Measurements from ENCODE around the gene ITM2C. TPM values are rescaled to one million over a fixed set of nuclear protein-coding genes. Genes with fewer than 3 reads are reported as not detected.

The ITM2C gene
- polyA plus RNA-seq, 2 donors: 4.2 to 14.8 TPM

GRCh38 chr2:230871361-230872150 is 6.8 kb downstream of the ITM2C start:
- WGBS, 2 donors: 79 to 88% methylated on average over 17 of the region's 17 CpGs
- peaks cover 5 to 12% of the 10 kb centered on the region in 2 donors for H3K4me1 ChIP-seq (ENCODE audit: control insufficient read depth in 2 of 2, insufficient read depth in 2 of 2, low read length in 1 of 2)
- H3K27ac ChIP-seq (ENCODE audit: low read depth in 2 of 2, low read length in 1 of 2): no peak overlapping the region
- no peaks in the 10 kb centered on the region for H3K36me3 ChIP-seq (ENCODE audit: control insufficient read depth in 2 of 2, insufficient read depth in 2 of 2, low read length in 1 of 2)
- H3K4me3 ChIP-seq (ENCODE audit: low read depth in 1 of 2, low read length in 2 of 2): no peak overlapping the region
- H3K9me3 ChIP-seq (ENCODE audit: control insufficient read depth in 2 of 2, insufficient read depth in 1 of 2, low read depth in 1 of 2, low read length in 1 of 2): no peaks in the 10 kb centered on the region
- no peaks in the 10 kb centered on the region for H3K27me3 ChIP-seq (ENCODE audit: control insufficient read depth in 1 of 2, insufficient read depth in 2 of 2, low read length in 2 of 2)

GRCh38 chr2:230872151-230872967 is 7.6 kb downstream of the ITM2C start:
- H3K4me1 ChIP-seq (ENCODE audit: control insufficient read depth in 2 of 2, insufficient read depth in 2 of 2, low read length in 1 of 2): peaks cover 5 to 12% of the 10 kb centered on the region in 2 donors
- no peak overlapping the region for H3K4me3 ChIP-seq (ENCODE audit: low read depth in 1 of 2, low read length in 2 of 2)
- peak overlapping the region in 1 of 2 donors; percentile 36 for H3K27ac ChIP-seq (ENCODE audit: low read depth in 2 of 2, low read length in 1 of 2)
- no peaks in the 10 kb centered on the region for H3K9me3 ChIP-seq (ENCODE audit: control insufficient read depth in 2 of 2, insufficient read depth in 1 of 2, low read depth in 1 of 2, low read length in 1 of 2)
- H3K27me3 ChIP-seq (ENCODE audit: control insufficient read depth in 1 of 2, insufficient read depth in 2 of 2, low read length in 2 of 2): no peaks in the 10 kb centered on the region
- 80% methylated on average over 14 of the region's 14 CpGs for WGBS, 2 donors
- H3K36me3 ChIP-seq (ENCODE audit: control insufficient read depth in 2 of 2, insufficient read depth in 2 of 2, low read length in 1 of 2): no peaks in the 10 kb centered on the region

- Histone ChIP-seq H3K36me3 (ENCODE audit: control insufficient read depth in 2 of 2, insufficient read depth in 2 of 2, low read length in 1 of 2) (no peaks in the 10 kb centered on the region), H3K9me3 (ENCODE audit: control insufficient read depth in 2 of 2, insufficient read depth in 1 of 2, low read depth in 1 of 2, low read length in 1 of 2) (no peaks in the 10 kb centered on the region), H3K4me3 (ENCODE audit: low read depth in 1 of 2, low read length in 2 of 2) (no peak overlapping the region), H3K4me1 (ENCODE audit: control insufficient read depth in 2 of 2, insufficient read depth in 2 of 2, low read length in 1 of 2) (peaks cover 5 to 12% of the 10 kb centered on the region in 2 donors), H3K27ac (ENCODE audit: low read depth in 2 of 2, low read length in 1 of 2) (peak overlapping the region in 1 of 2 donors; percentile 36), H3K27me3 (ENCODE audit: control insufficient read depth in 1 of 2, insufficient read depth in 2 of 2, low read length in 2 of 2) (no peaks in the 10 kb centered on the region)
- 78 to 88% methylated on average over 21 of the region's 21 CpGs for WGBS, 2 donors
Observed at GRCh38 chr2:230872968-230873660, 8.4 kb downstream of the ITM2C start.

- Histone ChIP-seq H3K4me3 (ENCODE audit: low read depth in 1 of 2, low read length in 2 of 2) (no peak overlapping the region), H3K4me1 (ENCODE audit: control insufficient read depth in 2 of 2, insufficient read depth in 2 of 2, low read length in 1 of 2) (peaks cover 5 to 10% of the 10 kb centered on the region in 2 donors), H3K27me3 (ENCODE audit: control insufficient read depth in 1 of 2, insufficient read depth in 2 of 2, low read length in 2 of 2) (no peaks in the 10 kb centered on the region), H3K9me3 (ENCODE audit: control insufficient read depth in 2 of 2, insufficient read depth in 1 of 2, low read depth in 1 of 2, low read length in 1 of 2) (no peaks in the 10 kb centered on the region), H3K36me3 (ENCODE audit: control insufficient read depth in 2 of 2, insufficient read depth in 2 of 2, low read length in 1 of 2) (no peaks in the 10 kb centered on the region), H3K27ac (ENCODE audit: low read depth in 2 of 2, low read length in 1 of 2) (no peak overlapping the region)
- 83 to 84% methylated on average over 13 of the region's 13 CpGs for WGBS, 2 donors
Observed at GRCh38 chr2:230873661-230874401, 9.1 kb downstream of the ITM2C start.

- WGBS, 2 donors: 87 to 90% methylated on average over 11 of the region's 11 CpGs
- Histone ChIP-seq H3K4me1 (ENCODE audit: control insufficient read depth in 2 of 2, insufficient read depth in 2 of 2, low read length in 1 of 2) (peaks cover 5 to 10% of the 10 kb centered on the region in 2 donors), H3K4me3 (ENCODE audit: low read depth in 1 of 2, low read length in 2 of 2) (no peak overlapping the region), H3K36me3 (ENCODE audit: control insufficient read depth in 2 of 2, insufficient read depth in 2 of 2, low read length in 1 of 2) (no peaks in the 10 kb centered on the region), H3K27ac (ENCODE audit: low read depth in 2 of 2, low read length in 1 of 2) (no peak overlapping the region), H3K27me3 (ENCODE audit: control insufficient read depth in 1 of 2, insufficient read depth in 2 of 2, low read length in 2 of 2) (no peaks in the 10 kb centered on the region), H3K9me3 (ENCODE audit: control insufficient read depth in 2 of 2, insufficient read depth in 1 of 2, low read depth in 1 of 2, low read length in 1 of 2) (no peaks in the 10 kb centered on the region)
Observed at GRCh38 chr2:230874456-230874855, 9.7 kb downstream of the ITM2C start.

GRCh38 chr2:230874876-230875275 is 10.1 kb downstream of the ITM2C start:
- 92 to 94% methylated on average over 10 of the region's 10 CpGs for WGBS, 2 donors
- H3K4me1 ChIP-seq (ENCODE audit: control insufficient read depth in 2 of 2, insufficient read depth in 2 of 2, low read length in 1 of 2): peaks cover 5 to 10% of the 10 kb centered on the region in 2 donors
- no peak overlapping the region for H3K27ac ChIP-seq (ENCODE audit: low read depth in 2 of 2, low read length in 1 of 2)

GRCh38 chr2:230875347-230876315 is 10.9 kb downstream of the ITM2C start:
- no peaks in the 10 kb centered on the region for H3K36me3 ChIP-seq (ENCODE audit: control insufficient read depth in 2 of 2, insufficient read depth in 2 of 2, low read length in 1 of 2)

More at GRCh38 chr2:230874876-230875275, 10.1 kb downstream of the ITM2C start:
- Histone ChIP-seq H3K27me3 (ENCODE audit: control insufficient read depth in 1 of 2, insufficient read depth in 2 of 2, low read length in 2 of 2) (no peaks in the 10 kb centered on the region), H3K36me3 (ENCODE audit: control insufficient read depth in 2 of 2, insufficient read depth in 2 of 2, low read length in 1 of 2) (no peaks in the 10 kb centered on the region), H3K9me3 (ENCODE audit: control insufficient read depth in 2 of 2, insufficient read depth in 1 of 2, low read depth in 1 of 2, low read length in 1 of 2) (no peaks in the 10 kb centered on the region), H3K4me3 (ENCODE audit: low read depth in 1 of 2, low read length in 2 of 2) (no peak overlapping the region)

GRCh38 chr2:230877116-230877758 is 12.5 kb downstream of the ITM2C start:
- H3K36me3 ChIP-seq (ENCODE audit: control insufficient read depth in 2 of 2, insufficient read depth in 2 of 2, low read length in 1 of 2): no peaks in the 10 kb centered on the region
- WGBS, 2 donors: 85 to 87% methylated on average over 24 to 27 of the region's 27 CpGs
- H3K4me3 ChIP-seq (ENCODE audit: low read depth in 1 of 2, low read length in 2 of 2): no peak overlapping the region
- no peaks in the 10 kb centered on the region for H3K4me1 ChIP-seq (ENCODE audit: control insufficient read depth in 2 of 2, insufficient read depth in 2 of 2, low read length in 1 of 2)
- H3K9me3 ChIP-seq (ENCODE audit: control insufficient read depth in 2 of 2, insufficient read depth in 1 of 2, low read depth in 1 of 2, low read length in 1 of 2): no peaks in the 10 kb centered on the region
- no peaks in the 10 kb centered on the region for H3K27me3 ChIP-seq (ENCODE audit: control insufficient read depth in 1 of 2, insufficient read depth in 2 of 2, low read length in 2 of 2)
- H3K27ac ChIP-seq (ENCODE audit: low read depth in 2 of 2, low read length in 1 of 2): no peak overlapping the region

More at GRCh38 chr2:230875347-230876315, 10.9 kb downstream of the ITM2C start:
- Histone ChIP-seq H3K4me3 (ENCODE audit: low read depth in 1 of 2, low read length in 2 of 2) (no peak overlapping the region), H3K4me1 (ENCODE audit: control insufficient read depth in 2 of 2, insufficient read depth in 2 of 2, low read length in 1 of 2) (peaks cover 0 to 6% of the 10 kb centered on the region in 2 donors), H3K27me3 (ENCODE audit: control insufficient read depth in 1 of 2, insufficient read depth in 2 of 2, low read length in 2 of 2) (no peaks in the 10 kb centered on the region), H3K27ac (ENCODE audit: low read depth in 2 of 2, low read length in 1 of 2) (no peak overlapping the region), H3K9me3 (ENCODE audit: control insufficient read depth in 2 of 2, insufficient read depth in 1 of 2, low read depth in 1 of 2, low read length in 1 of 2) (no peaks in the 10 kb centered on the region)
- 96% methylated on average over 34 of the region's 34 CpGs for WGBS, 2 donors
